A673 (cell line): Measurements from ENCODE around the gene CRK.

Experiments
- EZH2 ChIP-seq: fragments of 200-600 bp; sonication (generic); IDR thresholded peaks from 2 replicates; pipeline ENCODE4 v1.6.1; 2017; ENCODE audit warnings: borderline replicate concordance, low read depth, mild to moderate bottlenecking, mixed read lengths, antibody characterized with exemption, low read length; ENCODE audit not compliant: poor library complexity, severe bottlenecking
- TF ChIP-seq, protein P1 (sequence below): fragments of 300-800, 200-600 bp; sonication (generic); conservative IDR thresholded peaks from 2 replicates; pipeline ENCODE4 v1.5.1; 2017; ENCODE audit warnings: low read depth, mild to moderate bottlenecking, antibody characterized with exemption, low read length, moderate library complexity, mixed read lengths

DNA sequence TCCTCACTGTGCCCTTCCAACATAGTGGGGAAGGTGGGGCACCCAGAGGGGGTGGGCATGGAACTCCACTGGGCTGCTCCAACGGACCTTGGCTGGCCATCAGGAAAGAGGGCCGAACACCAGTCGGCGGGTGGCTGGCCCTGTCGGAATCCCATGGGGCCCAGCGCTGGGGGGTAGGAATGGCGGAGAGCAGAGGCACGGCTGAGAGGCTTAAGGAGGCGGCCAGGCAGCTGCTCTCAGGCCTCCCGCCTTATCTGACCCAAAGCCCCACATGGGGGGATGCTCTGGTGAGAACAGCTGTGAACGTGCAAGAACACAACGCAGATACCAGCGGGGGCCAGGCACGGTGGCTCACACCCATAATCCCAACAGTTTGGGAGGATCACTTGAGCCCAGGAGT, 40.8 kb upstream of the CRK start:
- TF ChIP-seq, protein P1, sequence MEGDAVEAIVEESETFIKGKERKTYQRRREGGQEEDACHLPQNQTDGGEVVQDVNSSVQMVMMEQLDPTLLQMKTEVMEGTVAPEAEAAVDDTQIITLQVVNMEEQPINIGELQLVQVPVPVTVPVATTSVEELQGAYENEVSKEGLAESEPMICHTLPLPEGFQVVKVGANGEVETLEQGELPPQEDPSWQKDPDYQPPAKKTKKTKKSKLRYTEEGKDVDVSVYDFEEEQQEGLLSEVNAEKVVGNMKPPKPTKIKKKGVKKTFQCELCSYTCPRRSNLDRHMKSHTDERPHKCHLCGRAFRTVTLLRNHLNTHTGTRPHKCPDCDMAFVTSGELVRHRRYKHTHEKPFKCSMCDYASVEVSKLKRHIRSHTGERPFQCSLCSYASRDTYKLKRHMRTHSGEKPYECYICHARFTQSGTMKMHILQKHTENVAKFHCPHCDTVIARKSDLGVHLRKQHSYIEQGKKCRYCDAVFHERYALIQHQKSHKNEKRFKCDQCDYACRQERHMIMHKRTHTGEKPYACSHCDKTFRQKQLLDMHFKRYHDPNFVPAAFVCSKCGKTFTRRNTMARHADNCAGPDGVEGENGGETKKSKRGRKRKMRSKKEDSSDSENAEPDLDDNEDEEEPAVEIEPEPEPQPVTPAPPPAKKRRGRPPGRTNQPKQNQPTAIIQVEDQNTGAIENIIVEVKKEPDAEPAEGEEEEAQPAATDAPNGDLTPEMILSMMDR, result no peak
- TF ChIP-seq EZH2, result no peak
